ENCODE measurements around the gene DLX2.

DNA sequence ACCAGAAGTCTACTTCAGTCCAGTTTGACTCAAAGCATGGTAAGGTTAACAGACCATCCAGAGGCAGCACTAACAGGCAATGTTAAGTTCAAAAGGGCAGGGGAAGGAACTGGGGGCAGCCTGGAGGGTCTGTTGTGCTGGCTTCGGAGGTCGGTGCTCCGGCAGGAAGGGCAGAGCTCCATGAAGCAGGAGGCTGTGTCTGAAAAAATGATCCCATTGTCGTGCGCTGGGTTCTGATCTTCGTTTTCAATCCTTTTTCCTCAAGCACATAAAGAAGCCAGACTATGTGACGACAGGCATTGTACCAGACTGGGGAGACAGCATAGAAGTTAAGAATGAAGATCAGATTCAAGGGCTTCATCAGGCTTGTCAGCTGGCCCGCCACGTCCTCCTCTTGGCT, 39.3 kb downstream of the DLX2 start:
- TF ChIP-seq, protein P1, sequence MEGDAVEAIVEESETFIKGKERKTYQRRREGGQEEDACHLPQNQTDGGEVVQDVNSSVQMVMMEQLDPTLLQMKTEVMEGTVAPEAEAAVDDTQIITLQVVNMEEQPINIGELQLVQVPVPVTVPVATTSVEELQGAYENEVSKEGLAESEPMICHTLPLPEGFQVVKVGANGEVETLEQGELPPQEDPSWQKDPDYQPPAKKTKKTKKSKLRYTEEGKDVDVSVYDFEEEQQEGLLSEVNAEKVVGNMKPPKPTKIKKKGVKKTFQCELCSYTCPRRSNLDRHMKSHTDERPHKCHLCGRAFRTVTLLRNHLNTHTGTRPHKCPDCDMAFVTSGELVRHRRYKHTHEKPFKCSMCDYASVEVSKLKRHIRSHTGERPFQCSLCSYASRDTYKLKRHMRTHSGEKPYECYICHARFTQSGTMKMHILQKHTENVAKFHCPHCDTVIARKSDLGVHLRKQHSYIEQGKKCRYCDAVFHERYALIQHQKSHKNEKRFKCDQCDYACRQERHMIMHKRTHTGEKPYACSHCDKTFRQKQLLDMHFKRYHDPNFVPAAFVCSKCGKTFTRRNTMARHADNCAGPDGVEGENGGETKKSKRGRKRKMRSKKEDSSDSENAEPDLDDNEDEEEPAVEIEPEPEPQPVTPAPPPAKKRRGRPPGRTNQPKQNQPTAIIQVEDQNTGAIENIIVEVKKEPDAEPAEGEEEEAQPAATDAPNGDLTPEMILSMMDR (IDR thresholded peaks at IDR 0.05; ENCODE audit: extremely low read depth in 1 of 2, insufficient read depth in 1 of 2, low read depth in 1 of 2, low read length in 2 of 2) = no peak
- TF ChIP-seq POLR2A (IDR thresholded peaks at IDR 0.05; ENCODE audit: low read depth, low read length) (no peak), EZH2 (IDR thresholded peaks at IDR 0.05; ENCODE audit: borderline replicate concordance, low read depth, low read length, severe bottlenecking) (no peak), FOS (IDR thresholded peaks at IDR 0.05; ENCODE audit: borderline replicate concordance, insufficient read depth, low read length) (no peak)
- TF ChIP-seq, protein P2, sequence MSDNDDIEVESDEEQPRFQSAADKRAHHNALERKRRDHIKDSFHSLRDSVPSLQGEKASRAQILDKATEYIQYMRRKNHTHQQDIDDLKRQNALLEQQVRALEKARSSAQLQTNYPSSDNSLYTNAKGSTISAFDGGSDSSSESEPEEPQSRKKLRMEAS (IDR thresholded peaks at IDR 0.05; ENCODE audit: insufficient read depth, insufficient read length) = no peak
